DOHH2 (cell line): ENCODE data around the gene TBC1D24.

Experiments
- EZH2phosphoT487 ChIP-seq: fragments of 200-600 bp; sonication (generic); IDR thresholded peaks from 2 replicates; pipeline ENCODE4 v1.6.1; 2017; ENCODE audit warnings: borderline replicate concordance, mild to moderate bottlenecking, antibody characterized with exemption, low read length, moderate library complexity, mixed read lengths
- TF ChIP-seq, protein P1 (sequence below): fragments of 200-600 bp; sonication (generic); IDR thresholded peaks from one replicate; pipeline ENCODE4 v1.5.1; 2014; ENCODE audit warnings: antibody characterized with exemption, mild to moderate bottlenecking, low read depth, low read length; ENCODE audit not compliant: poor library complexity, severe bottlenecking

GRCh38 chr16:2515180-2515851, 40.4 kb downstream of the TBC1D24 start:
- TF ChIP-seq, protein P1, sequence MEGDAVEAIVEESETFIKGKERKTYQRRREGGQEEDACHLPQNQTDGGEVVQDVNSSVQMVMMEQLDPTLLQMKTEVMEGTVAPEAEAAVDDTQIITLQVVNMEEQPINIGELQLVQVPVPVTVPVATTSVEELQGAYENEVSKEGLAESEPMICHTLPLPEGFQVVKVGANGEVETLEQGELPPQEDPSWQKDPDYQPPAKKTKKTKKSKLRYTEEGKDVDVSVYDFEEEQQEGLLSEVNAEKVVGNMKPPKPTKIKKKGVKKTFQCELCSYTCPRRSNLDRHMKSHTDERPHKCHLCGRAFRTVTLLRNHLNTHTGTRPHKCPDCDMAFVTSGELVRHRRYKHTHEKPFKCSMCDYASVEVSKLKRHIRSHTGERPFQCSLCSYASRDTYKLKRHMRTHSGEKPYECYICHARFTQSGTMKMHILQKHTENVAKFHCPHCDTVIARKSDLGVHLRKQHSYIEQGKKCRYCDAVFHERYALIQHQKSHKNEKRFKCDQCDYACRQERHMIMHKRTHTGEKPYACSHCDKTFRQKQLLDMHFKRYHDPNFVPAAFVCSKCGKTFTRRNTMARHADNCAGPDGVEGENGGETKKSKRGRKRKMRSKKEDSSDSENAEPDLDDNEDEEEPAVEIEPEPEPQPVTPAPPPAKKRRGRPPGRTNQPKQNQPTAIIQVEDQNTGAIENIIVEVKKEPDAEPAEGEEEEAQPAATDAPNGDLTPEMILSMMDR: no peak
- TF ChIP-seq EZH2phosphoT487: no peak
